IPS DF 6.9 (cell line): Measurements from ENCODE around the gene AP3B1.
"Not testable (repeated sequence)": the region's sequence is repeated elsewhere in the genome, so short reads cannot be mapped to it uniquely, and the experiment has no call there.

Experiments used
- DNase-seq: peaks from one replicate; pipeline ENCODE4 v3.0.0-alpha.2; 2013; ENCODE audit warnings: low read depth, low spot score
- H3K27ac ChIP-seq: one replicate; pipeline ENCODE4 v1.5.1; 2013; ENCODE audit warnings: low read length, control low read depth
- H3K27me3 ChIP-seq: 2 replicates; pipeline ENCODE4 v1.6.1; 2013; ENCODE audit warnings: mild to moderate bottlenecking, low read length; ENCODE audit not compliant: control insufficient read depth, insufficient read depth
- H3K36me3 ChIP-seq: 2 replicates; pipeline ENCODE4 v1.6.1; 2013; ENCODE audit warnings: low read length; ENCODE audit not compliant: control insufficient read depth, insufficient read depth
- H3K4me1 ChIP-seq: 2 replicates; pipeline ENCODE4 v1.6.1; 2013; ENCODE audit warnings: low read length; ENCODE audit not compliant: control insufficient read depth, insufficient read depth
- H3K4me3 ChIP-seq: 2 replicates; pipeline ENCODE4 v1.5.1; 2013; ENCODE audit warnings: mild to moderate bottlenecking, low read length
- H3K9me3 ChIP-seq: 2 replicates; pipeline ENCODE4 v1.6.1; 2013; ENCODE audit warnings: low read length, inconsistent platforms; ENCODE audit not compliant: control insufficient read depth, insufficient read depth
- WGBS: extraction: QIAGEN DNeasy Blood & Tissue Kit; methylation state at CpG from one replicate; pipeline ENCODE4 v1.1.7; 2013; ENCODE audit warnings: mixed read lengths, missing lambda C conversion rate; ENCODE audit not compliant: insufficient read length, insufficient coverage; 5-methylcytosine and 5-hydroxymethylcytosine counted together

AP3B1 gene

GRCh38 chr5:78077369-78078068 is 217.0 kb downstream of the AP3B1 start:
- no peaks in the 10 kb centered on the region for H3K9me3 ChIP-seq
- no peak overlapping the region for H3K4me3 ChIP-seq
- no peak for DNase-seq
- no CpG with 5 or more reads among the region's 4 CpGs for WGBS
- H3K27ac ChIP-seq = no peak overlapping the region
- H3K36me3 ChIP-seq = no peaks in the 10 kb centered on the region
- no peaks in the 10 kb centered on the region for H3K27me3 ChIP-seq
- H3K4me1 ChIP-seq = no peaks in the 10 kb centered on the region

- H3K4me3 ChIP-seq = no peak overlapping the region
- no peak overlapping the region for H3K27ac ChIP-seq
- WGBS = no CpG with 5 or more reads among the region's 2 CpGs
- no peaks in the 10 kb centered on the region for H3K27me3 ChIP-seq
- no peak for DNase-seq
- no peaks in the 10 kb centered on the region for H3K36me3 ChIP-seq
- H3K9me3 ChIP-seq = no peaks in the 10 kb centered on the region
- no peaks in the 10 kb centered on the region for H3K4me1 ChIP-seq
Observed at GRCh38 chr5:78076351-78076750, 218.1 kb downstream of the AP3B1 start.

GRCh38 chr5:78075301-78075700 is 219.2 kb downstream of the AP3B1 start:
- no peaks in the 10 kb centered on the region for H3K9me3 ChIP-seq
- no peaks in the 10 kb centered on the region for H3K27me3 ChIP-seq
- WGBS = no CpG with 5 or more reads among the region's 3 CpGs
- H3K4me1 ChIP-seq = no peaks in the 10 kb centered on the region
- H3K27ac ChIP-seq = no peak overlapping the region
- H3K4me3 ChIP-seq = no peak overlapping the region
- no peak for DNase-seq
- H3K36me3 ChIP-seq = no peaks in the 10 kb centered on the region

DNA sequence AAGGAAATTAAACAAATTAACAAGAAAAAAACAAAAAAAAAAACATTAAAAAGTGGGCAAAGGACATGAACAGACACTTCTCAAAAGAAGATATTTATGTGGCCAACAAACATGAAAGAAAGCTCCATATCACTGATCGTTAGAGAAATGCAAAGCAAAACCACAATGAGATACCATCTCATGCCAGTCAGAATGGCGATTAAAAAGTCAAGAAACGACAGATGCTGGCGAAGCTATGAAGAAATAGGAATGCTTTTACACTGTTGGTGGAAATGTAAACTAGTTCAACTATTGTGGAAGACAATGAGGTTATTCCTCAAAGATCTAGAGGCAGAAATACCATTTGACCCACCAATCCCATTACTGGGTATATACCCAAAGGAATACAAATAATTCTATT is 223.8 kb downstream of the AP3B1 start:
- not testable (repeated sequence) for H3K27ac ChIP-seq, H3K9me3 ChIP-seq, H3K27me3 ChIP-seq, DNase-seq, H3K4me3 ChIP-seq, H3K36me3 ChIP-seq, H3K4me1 ChIP-seq
- WGBS = no CpG with 5 or more reads among the region's 4 CpGs

DNA sequence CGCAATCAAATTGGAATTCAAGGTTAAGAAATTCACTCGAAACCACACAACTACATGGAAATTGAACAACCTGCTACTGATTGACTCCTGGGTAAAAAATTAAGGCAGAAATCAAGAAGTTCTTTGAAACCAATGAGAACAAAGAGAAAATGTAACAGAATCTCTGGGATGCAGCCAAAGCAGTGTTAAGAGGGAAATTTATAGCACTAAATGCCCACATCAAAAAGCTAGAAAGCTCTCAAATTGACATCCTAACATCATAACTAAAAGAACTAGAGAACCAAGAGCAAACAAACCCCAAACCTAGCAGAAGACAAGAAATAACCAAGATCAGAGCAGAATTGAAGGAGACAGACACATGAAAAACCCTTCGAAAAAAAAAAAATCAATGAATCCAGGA is 226.9 kb downstream of the AP3B1 start:
- not testable (repeated sequence) for H3K4me3 ChIP-seq, H3K27me3 ChIP-seq, H3K36me3 ChIP-seq, DNase-seq, H3K9me3 ChIP-seq, H3K27ac ChIP-seq, H3K4me1 ChIP-seq
- no CpG with 5 or more reads among the region's 3 CpGs for WGBS

DNA sequence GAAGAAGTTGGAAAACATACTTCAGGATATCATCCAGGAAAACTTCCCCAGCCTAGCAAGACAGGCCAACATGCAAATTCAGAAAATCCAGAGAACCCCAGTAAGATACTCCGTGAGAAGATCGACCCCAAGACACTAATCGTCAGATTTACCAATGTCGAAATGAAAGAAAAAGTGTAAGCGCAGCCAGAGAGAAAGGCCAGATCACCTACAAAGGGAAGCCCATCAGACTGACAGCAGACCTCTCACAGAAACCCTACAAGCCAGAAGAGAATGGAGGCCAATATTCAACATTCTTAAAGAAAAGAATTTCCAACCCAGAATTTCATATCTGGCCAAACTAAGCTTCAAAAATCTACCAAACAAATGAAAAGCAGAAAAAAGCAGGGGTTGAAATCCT is 227.8 kb downstream of the AP3B1 start:
- H3K27ac ChIP-seq, H3K9me3 ChIP-seq, DNase-seq, H3K4me3 ChIP-seq, H3K4me1 ChIP-seq, H3K36me3 ChIP-seq, H3K27me3 ChIP-seq: not testable (repeated sequence)
- no CpG with 5 or more reads among the region's 5 CpGs for WGBS

DNA sequence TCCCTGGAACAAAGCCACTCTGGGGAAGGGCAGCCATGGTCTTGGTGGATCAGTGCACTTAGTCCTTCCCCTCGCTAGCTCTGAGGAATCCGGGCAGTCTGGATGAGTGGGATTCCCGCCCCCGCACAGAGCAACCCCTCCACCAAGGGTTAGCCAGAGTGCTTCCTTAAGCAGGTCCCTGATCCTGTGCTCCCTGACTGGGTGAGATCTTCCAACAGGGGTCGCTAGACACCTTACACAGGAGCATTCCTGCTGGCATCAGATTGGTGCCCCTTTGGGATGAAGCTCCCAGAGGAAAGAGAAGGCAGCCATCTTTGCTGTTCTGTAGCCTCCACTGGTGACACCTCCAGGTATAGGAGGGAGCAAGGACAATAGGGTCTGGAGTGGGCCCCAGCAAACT is 228.8 kb downstream of the AP3B1 start:
- Histone ChIP-seq H3K27ac (no peak overlapping the region), H3K4me3 (no peak overlapping the region), H3K36me3 (no peaks in the 10 kb centered on the region), H3K27me3 (no peaks in the 10 kb centered on the region), H3K9me3 (no peaks in the 10 kb centered on the region), H3K4me1 (no peaks in the 10 kb centered on the region)
- no CpG with 5 or more reads among the region's 5 CpGs for whole genome bisulfite sequencing
- DNase-seq = no peak

DNA sequence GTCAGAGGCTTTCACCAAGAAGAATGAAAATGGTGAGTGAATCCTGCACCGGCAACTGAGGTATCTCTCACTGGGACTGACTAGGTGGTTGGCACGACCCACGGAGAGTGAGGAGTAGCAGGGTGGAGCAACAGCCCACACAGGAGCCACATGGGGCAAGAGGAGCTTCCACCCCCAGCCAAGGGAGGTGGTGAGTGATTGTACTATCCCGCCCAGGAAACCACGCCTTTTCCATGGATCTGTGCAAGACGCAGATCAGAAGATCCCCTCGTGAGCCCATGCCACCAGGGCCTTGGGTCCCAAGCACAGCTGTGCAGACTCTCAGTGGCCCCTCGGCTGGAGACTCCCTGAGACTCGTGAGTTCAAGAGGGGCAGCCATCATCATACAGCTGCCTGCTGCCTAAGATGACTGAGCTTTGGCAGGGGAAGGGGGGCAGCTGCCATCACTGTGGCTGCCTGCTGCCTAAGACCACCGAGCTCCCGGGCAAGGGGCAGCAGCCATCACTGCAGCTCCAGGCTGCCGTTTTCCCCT is 229.5 kb downstream of the AP3B1 start:
- no peaks in the 10 kb centered on the region for H3K4me1 ChIP-seq
- WGBS = no CpG with 5 or more reads among the region's 12 CpGs
- DNase-seq = no peak
- no peaks in the 10 kb centered on the region for H3K36me3 ChIP-seq
- H3K9me3 ChIP-seq = no peaks in the 10 kb centered on the region
- no peak overlapping the region for H3K27ac ChIP-seq
- no peak overlapping the region for H3K4me3 ChIP-seq
- H3K27me3 ChIP-seq = no peaks in the 10 kb centered on the region

- no peak for DNase-seq
- H3K4me1 ChIP-seq = no peaks in the 10 kb centered on the region
- H3K36me3 ChIP-seq = no peaks in the 10 kb centered on the region
- no peaks in the 10 kb centered on the region for H3K9me3 ChIP-seq
- WGBS = no CpG with 5 or more reads among the region's 2 CpGs
- no peaks in the 10 kb centered on the region for H3K27me3 ChIP-seq
- no peak overlapping the region for H3K27ac ChIP-seq
- H3K4me3 ChIP-seq = no peak overlapping the region
Observed at GRCh38 chr5:78063495-78063894, 231.0 kb downstream of the AP3B1 start.

- DNase-seq = no peak
- Histone ChIP-seq H3K4me1 (no peaks in the 10 kb centered on the region), H3K27ac (no peak overlapping the region), H3K36me3 (no peaks in the 10 kb centered on the region), H3K9me3 (no peaks in the 10 kb centered on the region), H3K27me3 (no peaks in the 10 kb centered on the region), H3K4me3 (no peak overlapping the region)
- no CpG with 5 or more reads among the region's 4 CpGs for WGBS
Observed at GRCh38 chr5:78062645-78063044, 231.9 kb downstream of the AP3B1 start.

DNA sequence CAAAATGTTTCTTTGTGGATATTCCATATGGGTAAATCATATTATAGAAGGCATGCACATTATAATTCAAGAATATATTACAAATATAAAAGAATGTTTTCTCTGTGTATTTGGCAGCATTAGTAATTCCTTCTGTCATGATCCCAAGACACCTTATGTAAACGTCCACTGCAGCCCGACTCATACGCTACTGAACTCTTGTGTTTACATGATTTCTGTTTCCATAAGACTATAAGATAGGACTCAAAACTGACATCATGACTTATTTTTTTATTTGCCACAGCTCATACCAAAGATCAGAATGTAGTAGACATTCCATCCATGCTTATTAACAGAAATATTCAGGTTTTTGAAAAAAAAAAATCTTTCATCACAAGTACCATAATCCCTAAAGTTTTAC is 234.1 kb downstream of the AP3B1 start:
- H3K9me3 ChIP-seq = no peaks in the 10 kb centered on the region
- WGBS = no CpG with 5 or more reads among the region's 3 CpGs
- no peaks in the 10 kb centered on the region for H3K4me1 ChIP-seq
- no peaks in the 10 kb centered on the region for H3K36me3 ChIP-seq
- H3K4me3 ChIP-seq = no peak overlapping the region
- H3K27me3 ChIP-seq = no peaks in the 10 kb centered on the region
- H3K27ac ChIP-seq = no peak overlapping the region
- DNase-seq = no peak
